ENCODE data around the gene TNIK. TPM values are rescaled to one million over a fixed set of nuclear protein-coding genes. Genes with fewer than 3 reads are reported as not detected.
"Not testable (repeated sequence)": the region's sequence is repeated elsewhere in the genome, so short reads cannot be mapped to it uniquely, and the experiment has no call there.

The TNIK gene
- total RNA-seq, 1 donor from 2014 or later, result 56.6 TPM

DNA sequence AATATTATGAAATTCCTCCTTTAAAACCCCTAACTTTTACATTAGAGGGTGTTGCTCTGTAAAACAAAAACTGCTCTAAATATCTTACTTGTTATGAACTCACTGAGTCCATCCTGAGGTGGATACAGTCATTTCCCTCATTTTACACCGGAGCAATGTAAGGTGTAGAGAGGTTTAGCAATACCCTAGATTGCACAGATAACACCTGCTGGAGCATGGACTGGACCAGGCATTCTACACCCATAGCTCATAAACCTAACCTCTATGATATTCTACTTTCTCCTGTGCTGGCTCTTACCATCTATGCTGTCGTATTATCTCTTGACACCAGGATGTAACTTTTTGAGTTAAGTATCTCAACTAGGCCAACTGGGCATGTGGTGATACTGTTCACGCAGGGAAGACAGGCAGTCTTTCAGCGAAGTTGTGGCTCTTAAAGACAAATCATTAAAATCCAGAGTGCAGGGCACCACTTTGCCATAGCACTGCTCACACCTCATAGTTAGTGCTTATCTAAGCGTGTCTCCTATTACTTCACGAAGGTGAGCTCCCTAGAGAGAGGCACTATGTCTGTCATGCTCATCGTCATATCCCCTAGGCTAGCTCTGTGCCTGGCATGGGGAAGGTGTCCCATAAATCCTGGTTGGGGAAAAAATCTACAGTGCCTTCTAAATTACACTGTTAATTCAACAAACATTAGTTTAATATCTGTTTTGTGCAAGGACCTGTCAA, 333.6 kb downstream of the TNIK start:
- DNase-seq, result no peak

DNA sequence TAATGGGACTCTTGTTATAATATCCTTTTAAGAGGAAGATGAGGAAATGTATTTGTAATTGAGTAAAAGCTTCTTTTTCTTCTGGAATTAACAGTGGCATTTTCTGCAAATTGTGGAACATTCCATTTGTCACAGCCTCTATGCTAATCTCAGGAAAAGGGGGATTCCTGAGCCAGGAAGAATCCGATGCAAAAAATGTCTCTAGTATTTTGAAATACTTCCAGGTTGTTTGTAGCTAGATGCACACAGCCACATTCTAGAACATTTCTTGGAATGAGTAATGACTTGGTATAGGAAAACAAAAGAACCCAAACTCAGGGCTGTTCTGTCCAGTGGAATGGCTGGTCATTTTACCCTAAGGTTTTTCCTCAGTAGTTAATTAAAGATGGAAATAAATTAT, 335.2 kb downstream of the TNIK start:
- no peak for DNase-seq

DNA sequence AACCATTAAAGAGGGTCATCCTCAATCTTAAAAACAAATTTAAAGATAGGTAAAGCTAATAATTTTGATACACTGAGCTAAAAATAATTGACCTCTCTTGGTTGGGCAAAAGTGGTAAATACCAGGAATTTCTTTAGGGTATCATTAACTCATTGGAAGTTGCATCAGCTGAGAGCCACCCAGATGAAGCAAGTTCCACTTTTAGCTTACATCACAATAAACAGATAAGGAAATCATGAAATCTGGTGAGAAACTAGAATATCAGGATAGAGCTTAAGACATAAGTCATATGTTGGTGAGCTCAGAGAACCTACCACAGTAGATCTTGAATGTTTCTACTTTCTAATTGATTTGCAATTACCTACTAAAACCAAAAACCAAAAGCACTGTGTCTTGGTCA, 336.3 kb downstream of the TNIK start:
- DNase-seq, result no peak

DNA sequence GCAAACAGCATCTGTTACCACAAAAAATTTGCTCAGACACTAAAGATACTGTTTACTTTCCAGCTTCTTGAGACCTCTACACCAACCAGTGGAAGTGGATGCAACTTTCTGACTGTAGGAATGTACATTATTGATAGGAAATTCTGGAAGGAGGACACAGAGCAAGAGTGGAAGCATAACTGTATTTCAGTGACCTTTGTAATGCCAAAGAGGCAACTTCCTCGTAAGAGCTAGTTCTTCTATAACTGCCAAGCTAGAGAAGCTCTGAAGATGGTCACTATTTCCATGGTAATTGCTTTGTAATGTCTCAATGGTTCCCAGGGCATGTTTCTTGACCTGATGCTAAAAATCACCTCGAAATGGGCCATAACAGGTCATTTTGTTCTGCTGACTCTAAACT, 337.3 kb downstream of the TNIK start:
- DNase-seq, result no peak

DNA sequence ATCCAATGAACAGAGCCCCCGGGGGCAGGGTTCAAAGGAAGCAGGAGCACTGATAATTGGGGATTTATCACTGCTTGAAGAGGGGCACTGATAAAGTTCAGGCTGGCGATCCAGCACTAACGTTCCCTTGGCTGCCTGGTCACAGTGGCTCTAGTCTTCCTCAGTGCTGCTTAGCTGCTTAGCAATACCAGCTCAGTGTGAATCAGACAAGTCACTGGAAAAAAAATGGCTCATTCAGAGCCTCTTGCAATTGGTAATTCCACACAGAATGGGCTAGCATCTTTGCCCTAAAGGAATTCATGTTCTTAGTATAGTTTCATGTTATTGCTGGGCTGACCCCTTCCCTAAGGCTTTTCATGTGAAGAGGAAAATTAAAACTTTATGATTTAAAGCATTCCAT, 338.0 kb downstream of the TNIK start:
- no peak for DNase-seq

DNA sequence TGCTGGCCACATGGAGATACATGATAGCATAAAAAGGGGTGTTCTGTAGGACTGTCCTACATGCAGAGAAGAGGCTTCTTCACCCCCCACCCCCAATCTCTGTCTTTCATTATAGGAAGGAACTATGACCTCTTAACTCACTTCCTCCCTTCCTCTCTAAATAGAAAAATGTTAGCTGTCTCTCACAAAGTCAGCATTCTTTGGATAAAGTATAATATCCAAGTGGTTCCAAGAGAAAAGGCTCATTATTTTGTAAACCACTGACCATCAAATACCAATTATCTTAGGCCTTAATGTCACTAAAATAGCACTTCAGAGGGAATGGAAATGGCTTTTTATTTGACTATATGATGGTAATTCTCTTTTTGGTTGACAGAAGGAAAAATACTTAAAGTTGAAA, 338.4 kb downstream of the TNIK start:
- no peak for DNase-seq

DNA sequence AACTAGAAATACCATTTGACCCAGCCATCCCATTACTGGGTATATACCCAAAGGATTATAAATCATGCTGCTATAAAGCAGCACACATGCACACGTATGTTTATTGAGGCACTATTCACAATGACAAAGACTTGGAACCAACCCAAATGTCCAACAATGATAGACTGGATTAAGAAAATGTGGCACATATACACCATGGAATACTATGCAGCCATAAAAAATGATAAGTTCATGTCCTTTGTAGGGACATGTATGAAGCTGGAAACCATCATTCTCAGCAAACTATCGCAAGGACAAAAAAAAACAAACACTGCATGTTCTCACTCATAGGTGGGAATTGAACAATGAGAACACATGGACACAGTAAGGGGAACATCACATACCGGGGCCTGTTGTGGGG, 340.8 kb downstream of the TNIK start:
- not testable (repeated sequence) for DNase-seq

DNA sequence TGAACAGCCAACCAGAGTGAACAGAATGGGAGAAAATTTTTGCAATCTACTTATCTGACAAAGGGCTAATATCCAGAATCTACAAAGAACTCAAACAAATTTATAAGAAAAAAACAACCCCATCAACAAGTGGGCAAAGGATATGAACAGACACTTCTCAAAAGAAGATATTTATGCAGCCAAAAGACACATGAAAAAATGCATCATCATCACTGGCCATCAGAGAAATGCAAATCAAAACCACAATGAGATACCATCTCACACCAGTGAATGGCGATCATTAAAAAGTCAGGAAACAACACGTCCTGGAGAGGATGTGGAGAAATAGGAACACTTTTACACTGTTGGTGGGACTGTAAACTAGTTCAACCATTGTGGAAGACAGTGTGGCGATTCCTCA, 341.2 kb downstream of the TNIK start:
- not testable (repeated sequence) for DNase-seq

DNA sequence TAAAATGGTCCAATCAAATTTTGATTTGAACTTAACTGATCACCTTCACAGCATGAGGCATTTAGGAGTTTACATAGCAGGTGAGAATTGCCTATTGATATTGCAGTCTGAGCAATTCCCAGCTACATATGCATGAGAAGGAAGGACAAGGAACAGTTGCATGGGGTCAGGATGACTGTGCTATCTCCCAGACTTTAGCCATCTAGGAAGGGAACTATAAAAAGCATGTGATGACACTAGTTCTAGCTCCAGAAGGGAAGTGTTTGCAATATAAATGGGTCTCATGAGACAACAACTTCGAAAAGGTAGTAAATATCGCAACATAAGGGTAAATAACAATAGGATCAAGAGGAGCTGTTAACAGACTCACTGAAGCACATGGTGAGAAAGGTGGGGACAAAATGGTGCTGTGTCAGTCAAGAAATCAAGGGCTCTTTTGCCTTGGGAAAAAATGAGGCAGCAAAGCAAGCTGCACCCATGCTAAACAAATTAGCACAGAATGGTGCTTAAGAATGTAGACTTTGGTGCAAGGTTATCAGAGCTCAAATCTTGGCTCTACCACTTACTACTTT, 343.3 kb downstream of the TNIK start:
- no peak for DNase-seq

DNA sequence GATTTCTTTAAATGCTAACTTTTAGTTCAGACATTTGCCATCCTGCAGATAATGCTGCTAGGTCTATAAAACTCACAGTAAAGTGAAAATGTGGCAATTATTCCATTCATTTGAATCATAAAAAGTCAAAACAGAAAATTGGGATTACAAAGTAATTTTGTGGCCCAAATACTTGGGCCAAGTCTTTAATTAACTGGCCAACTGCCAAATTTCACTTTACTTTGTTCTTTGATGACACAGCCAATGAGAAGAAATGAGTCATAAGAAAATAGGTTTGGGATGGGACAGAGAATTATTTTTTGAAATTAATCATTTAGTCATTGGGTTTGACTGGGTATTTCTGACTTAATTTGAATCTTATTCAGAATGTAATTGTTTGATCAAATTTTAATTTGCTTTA, 343.8 kb downstream of the TNIK start:
- no peak for DNase-seq

DNA sequence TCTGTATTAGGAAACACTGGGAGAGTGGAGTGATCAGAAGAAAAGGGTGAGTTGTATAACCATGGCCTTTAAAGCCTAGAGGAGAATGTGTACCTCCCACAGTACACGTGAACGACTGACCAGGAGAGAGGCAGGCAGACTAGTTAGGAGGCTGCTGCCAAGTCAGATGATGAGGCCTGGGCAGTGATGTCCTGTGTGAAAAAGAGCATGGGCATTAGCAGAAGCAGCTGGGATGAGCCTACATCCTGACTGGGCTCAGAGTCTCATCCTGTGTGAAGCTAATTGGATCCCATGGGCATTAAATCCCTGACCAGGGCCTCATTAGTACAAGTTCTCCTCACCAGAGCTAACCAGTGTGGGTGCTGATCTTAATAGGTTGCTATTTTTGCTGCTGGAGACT, 344.5 kb downstream of the TNIK start:
- DNase-seq, result no peak

DNA sequence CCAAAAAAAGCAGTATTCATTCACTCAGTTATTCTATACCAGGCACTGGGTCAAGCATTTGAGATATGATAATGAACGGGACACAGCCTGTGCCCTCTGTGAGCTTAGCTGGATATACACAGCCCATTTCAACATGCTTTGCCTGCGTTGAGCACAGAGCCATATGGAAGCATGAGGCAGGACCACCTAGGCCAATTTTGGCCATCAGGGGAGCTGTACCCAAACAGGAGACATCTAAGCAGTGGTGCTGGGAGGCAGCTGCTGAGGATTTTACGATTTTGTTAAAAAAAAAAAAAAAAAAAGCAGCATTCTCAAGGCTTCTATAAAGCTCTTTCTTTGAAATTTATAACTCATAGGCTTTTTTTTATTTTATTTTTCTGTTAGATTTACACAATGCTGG, 346.5 kb downstream of the TNIK start:
- DNase-seq, result peak; percentile 17

DNA sequence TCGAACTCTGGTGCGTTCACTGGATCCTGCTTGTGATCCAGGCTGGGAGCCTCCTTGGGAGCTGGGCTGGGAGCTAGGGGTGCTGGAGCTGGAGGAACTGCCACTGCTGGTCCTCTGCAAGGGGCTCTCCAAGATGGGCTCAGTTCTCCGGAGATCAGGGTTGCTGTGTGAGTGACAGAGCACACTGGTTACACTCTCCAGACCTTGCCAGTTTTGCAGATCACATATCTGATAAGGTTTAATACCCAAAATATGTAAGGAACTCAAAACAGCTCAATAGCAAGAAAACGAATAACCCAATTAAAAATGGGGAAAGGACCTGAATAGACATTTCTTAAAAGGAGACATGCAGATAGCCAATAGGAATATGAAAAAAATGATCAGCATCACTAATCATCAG, 349.5 kb downstream of the TNIK start:
- no peak for DNase-seq

DNA sequence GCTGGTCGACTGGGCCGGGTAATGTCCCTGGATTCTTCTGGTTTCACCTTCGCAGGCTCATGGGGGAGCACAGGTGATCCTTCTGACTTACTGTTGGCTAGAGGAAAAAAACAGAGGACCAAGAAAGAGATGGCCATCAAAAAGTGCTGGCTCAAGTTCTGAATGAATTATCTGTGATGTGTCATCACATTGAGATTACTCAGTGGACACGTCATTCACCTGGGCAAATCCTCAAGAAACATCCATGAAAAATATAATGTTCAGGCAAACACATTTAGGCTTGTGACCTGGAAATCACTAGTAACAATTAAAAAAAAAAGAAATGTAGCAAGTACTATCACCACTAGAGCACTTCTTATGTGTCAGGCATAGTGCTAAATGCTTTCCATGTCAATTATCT, 352.1 kb downstream of the TNIK start:
- no peak for DNase-seq

DNA sequence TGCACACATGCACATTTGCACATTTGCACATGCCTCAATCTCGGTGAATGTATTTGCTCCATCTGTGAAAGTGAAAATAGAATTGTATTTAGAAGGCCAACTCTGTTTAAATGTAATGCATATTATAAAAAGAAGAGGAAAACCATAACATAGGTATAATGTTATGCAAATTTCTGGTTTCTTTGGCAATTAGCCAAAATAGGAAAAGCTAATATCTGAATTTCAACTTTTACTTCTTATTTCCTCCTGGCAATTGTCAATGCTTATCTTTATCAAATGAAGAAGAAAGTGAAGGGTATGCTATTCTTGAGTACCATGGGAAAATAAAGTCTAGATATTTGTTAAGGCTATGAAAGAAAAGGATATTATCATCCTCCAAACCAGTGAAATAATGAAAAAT, 357.0 kb downstream of the TNIK start:
- DNase-seq, result no peak

DNA sequence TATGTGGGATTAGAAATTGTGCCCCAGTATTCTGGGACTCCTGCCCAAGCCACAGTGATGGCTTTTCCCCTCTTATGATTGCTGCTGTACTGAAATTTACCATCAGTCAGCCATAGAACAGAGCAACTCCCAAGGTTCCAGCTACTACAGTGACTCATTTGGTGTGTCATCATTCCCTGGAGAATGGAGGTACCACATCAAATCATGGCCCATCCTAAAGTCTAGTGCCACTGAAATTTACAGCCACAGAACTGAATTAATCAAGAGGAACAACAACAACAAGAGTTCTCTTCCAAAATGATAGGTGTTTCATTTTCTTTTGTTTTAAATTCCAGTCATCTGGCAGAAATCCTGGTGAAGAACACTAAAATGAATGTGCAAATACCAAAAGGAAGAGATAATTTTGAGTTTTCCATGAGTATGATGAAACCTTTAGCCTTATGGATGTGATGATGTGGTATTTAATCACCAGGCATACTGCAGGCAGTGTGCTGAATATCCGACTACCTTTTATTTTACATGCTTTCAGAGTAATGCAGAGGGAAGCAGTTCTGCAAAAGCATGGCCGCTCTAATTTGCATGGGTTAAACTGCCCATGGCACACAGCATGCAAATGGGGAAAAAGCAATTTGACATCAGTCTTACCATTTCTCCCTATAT, 358.1 kb downstream of the TNIK start:
- no peak for DNase-seq

DNA sequence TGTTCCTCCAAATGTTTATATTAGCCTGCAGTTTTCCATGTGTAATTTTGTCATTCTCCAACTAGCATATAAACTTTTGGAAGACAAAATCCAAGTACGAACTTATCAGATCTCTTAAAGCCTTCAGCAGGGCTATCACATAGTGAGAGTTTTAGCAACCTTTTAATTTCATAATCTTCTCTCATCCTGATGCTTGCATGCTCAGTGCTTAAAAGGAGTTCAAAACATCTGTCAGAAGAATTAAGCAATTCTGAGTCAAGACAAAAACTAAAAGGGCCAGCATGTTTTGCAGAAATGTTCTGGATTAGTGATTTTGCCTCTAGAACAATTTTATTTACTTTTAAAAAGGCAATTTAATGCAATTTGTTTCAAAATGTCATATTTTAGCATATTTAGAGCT, 360.3 kb downstream of the TNIK start:
- no peak for DNase-seq

DNA sequence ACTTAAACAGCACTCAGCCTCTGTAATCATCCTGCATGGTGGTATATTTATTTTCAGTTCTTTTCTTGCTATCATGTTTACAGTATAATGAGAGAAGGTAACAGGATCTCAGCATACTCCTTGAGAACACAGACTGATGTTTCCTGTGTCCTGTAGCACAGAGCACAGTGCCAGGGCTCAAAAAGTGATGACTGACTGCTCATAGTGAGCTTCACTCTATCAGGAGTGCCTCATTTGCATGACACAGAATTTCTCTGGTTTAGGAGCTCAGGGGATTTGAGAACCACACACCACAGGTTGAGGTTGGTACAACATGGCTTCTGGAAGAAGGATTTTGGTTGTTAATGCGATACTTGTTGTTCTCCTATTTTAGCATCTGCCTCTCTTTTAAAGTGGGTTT, 365.1 kb downstream of the TNIK start:
- DNase-seq, result no peak

DNA sequence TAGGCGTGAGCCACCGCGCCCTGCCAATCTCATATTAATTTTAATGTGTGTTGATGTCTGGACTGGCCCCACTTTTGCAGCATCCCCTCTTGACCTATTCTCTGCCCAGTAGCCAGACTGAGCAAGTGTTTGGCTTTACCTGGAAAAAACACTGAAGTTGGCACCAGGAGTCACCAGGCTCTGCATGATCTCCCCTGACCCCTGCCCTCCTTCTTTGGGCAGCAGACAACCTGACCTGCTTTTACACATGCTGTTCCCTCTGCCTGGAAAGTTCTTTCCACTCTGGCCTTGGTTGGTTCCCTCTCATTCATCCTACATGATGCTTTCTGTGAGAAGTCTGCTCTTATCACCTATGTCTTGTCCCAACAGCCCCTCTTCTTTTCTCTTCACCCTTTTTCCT, 365.8 kb downstream of the TNIK start:
- DNase-seq, result no peak

DNA sequence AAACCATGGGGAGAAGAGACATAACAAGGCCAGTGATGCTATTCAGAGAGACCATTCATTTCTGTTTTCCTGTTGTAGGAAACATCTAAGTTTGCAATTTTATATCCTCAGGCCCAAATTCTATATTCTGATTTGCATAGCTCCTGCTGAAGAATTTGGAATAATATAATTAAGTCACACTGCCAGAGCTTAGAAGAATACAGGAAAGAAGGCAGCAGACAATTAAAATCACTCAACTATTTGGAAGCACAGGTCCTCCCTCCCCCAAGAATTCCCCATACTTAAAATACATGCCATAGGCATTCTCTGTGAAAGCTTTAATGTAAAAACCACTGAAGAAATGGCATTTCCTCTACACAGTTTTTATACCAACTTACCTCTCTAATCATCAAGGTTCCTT, 366.7 kb downstream of the TNIK start:
- DNase-seq, result no peak

DNA sequence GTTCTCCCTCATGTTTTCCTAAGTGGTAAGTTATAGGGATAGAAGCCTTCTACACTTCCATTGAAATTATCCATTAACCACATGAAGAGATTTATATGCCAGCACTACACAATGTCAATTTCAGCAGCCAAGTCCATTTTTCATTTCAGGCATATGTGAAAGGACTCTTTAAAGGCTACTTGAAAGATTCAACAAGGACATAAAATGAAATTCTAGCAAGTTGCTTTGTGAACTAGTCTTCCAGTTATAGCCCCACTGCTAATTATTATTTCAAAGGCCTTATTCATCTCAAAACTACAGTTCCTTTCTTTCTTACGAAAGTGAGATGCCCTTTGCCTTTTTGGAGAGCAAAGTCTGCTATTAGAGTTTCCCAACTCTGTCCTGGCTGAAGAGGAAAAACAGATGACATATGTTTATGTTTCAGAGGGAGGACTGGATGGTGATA, 367.7 kb downstream of the TNIK start:
- no peak for DNase-seq

DNA sequence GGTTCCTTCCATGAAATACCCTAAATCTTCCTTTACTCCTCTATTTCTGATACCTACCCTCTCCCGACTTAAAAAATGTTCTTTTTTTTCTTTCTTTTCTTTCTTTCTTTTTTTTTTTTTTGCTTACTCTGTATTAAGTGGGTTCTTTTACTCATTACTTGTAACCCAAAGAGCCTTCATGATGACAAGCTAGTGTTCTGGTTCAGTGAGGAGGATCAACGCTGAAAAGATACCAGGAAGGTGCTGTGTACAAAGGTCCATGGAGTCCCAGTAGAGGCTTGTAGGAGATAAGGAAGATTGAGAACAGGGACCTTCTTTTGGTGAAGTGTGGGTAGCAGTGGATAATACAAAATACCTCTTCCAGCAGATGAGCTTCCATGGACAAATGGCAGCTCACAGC, 369.9 kb downstream of the TNIK start:
- DNase-seq, result no peak

DNA sequence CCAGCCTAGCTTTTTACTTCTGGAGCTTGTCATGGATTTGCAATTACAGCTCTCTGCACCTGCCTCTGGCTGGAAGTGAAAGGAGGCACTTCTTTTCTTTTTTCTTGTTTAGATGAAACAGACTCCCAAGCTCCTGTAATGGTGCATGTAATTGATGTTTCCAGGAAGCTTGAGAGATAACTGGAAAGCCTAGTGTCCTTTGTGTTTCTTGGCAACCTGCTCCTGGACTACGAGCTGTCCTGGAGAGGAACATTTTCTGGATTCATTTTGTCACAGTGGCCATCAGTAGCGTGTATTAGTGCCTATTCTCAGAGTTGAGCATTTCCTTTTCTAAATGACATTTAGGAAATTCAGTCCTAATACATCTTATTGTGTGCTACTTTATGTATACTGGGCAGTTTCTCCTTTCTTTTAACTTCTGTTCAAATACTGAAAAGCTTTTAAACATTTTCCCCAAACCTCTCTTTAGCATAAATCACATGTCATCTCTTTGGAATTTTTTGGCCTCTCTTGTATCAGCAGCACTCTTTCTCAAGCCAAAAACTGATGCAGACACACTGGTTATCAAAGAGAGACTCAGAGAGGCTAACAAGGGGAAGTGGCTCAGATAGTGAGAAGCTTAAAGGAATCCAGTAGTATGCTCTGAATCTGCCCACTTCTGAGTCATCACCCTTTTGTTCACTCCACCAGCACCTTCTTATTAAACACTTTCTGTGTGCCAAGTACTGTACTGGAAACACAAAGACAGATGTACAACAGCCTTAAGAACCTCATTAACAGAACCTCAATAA, 371.0 kb downstream of the TNIK start:
- peak; percentile 34 for DNase-seq

All from tongue (tissue), 2 donors.